Measurements from ENCODE around the gene APMAP.

The APMAP gene

GRCh38 chr20:24986436-24987015, 6.0 kb downstream of the APMAP start:
- DNase-seq = no peak

GRCh38 chr20:24985802-24986201, 6.7 kb downstream of the APMAP start:
- no peak for DNase-seq

GRCh38 chr20:24984961-24985640, 7.5 kb downstream of the APMAP start:
- DNase-seq = no peak

GRCh38 chr20:24983896-24984295, 8.7 kb downstream of the APMAP start:
- no peak for DNase-seq

GRCh38 chr20:24981790-24982189, 10.8 kb downstream of the APMAP start:
- no peak for DNase-seq

GRCh38 chr20:24981282-24981681, 11.3 kb downstream of the APMAP start:
- no peak for DNase-seq

- DNase-seq = no peak
Measured at GRCh38 chr20:24980291-24981053, 12.1 kb downstream of the APMAP start.

- DNase-seq = no peak
Measured at GRCh38 chr20:24979036-24979960, 13.3 kb downstream of the APMAP start.

- no peak for DNase-seq
Measured at GRCh38 chr20:24978513-24978912, 14.0 kb downstream of the APMAP start.

- DNase-seq = no peak
Measured at GRCh38 chr20:24977797-24978196, 14.8 kb downstream of the APMAP start.

GRCh38 chr20:24977336-24977735, 15.2 kb downstream of the APMAP start:
- DNase-seq = no peak

- no peak for DNase-seq
Measured at GRCh38 chr20:24972341-24972740, 20.2 kb downstream of the APMAP start.

GRCh38 chr20:24971376-24972101, 21.0 kb downstream of the APMAP start:
- no peak for DNase-seq

- DNase-seq = no peak
Measured at GRCh38 chr20:24970754-24971153, 21.8 kb downstream of the APMAP start.

GRCh38 chr20:24970030-24970553, 22.5 kb downstream of the APMAP start:
- DNase-seq = no peak

GRCh38 chr20:24969186-24970029, 23.1 kb downstream of the APMAP start:
- no peak for DNase-seq

GRCh38 chr20:24968278-24968800, 24.2 kb downstream of the APMAP start:
- no peak for DNase-seq

GRCh38 chr20:24966317-24967012, 26.1 kb downstream of the APMAP start:
- no peak for DNase-seq

GRCh38 chr20:24965065-24965919, 27.3 kb downstream of the APMAP start:
- no peak for DNase-seq
